NCI-H524 treated with DMSO at 0.1 percent for 48 hours (cell line): ENCODE results near the gene MOB3A.

ENCODE experiments used
- DNase-seq: peaks from one replicate; lab custom pipeline; 2025; lab: John Stamatoyannopoulos, UW

The MOB3A gene

DNA sequence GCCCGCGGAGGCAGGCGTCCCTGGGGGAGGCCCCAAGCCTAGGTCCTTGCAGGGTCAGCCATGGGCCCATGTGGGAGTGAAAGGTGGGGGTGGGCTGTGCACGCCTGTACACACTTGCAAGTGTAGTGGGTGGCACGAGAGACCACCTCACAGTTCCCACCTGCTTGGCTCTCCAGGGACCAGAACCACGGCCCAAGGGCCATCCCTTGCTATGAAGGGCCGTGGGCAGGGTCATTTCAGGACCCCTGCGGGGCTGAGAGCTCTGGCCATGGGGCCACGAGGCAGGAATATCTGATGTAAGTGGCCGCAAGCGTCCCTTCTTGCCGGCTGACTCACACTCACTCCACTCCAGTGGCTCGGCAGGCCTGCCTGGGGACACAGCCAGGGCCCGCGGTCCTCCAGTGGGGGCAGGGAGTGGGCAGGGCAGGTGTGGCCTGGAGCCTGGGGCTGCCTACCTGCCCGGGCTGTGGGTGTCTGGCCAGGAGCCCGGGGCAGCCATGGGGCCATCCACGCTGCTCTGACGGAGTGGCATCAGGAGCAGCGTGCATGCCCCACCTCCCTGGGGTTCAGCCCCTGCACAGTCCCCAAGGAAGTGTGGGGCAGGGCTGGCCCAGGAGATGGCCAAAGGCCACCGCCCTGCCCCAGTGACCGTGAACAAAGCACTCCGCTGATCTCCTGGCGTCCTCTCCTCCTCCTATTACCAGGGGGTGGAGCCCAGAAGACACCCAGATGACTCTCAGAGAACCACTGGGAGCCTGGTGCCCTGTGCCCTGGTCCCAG lies 36.5 kb downstream of the MOB3A start:
- no peak for DNase-seq

DNA sequence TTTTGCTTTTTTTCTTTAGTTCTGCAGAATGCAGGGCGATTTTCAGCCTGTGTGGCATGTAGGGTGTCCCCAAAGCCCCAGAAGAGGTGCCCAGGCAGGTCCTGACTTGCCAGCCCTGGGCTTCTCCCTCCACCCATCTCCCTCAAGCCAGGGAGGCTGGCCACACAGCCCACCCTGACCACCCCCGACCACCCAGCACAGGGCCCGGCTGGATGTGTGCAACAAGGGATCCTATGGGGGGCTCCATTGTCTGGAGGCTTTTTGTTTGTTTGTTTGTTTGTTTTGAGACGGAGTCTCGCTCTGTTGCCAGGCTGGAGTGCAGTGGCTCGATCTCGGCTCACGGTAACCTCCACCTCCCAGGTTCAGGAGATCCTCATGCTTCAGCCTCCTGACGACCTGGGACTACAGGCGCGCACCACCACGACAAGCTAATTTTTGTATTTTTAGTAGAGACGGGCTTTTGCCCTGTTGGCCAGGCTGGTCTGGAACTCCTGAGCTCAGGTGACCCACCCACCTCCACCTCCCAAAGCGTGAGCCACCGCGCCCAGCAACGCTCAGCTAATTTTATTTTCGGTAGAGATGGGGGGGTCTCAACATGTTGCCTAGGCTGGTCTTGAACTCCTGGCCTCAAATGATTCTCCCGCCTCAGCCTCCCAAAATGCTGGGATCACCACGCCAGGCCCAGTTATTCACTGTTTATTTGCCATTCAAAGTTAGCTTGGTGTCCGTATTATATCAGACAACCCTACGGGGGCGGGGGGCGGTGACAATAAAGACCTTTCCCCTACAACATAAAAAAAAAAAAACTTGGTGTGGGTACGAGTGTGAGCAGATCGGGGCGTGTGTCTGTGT lies 37.3 kb downstream of the MOB3A start:
- DNase-seq: no peak

DNA sequence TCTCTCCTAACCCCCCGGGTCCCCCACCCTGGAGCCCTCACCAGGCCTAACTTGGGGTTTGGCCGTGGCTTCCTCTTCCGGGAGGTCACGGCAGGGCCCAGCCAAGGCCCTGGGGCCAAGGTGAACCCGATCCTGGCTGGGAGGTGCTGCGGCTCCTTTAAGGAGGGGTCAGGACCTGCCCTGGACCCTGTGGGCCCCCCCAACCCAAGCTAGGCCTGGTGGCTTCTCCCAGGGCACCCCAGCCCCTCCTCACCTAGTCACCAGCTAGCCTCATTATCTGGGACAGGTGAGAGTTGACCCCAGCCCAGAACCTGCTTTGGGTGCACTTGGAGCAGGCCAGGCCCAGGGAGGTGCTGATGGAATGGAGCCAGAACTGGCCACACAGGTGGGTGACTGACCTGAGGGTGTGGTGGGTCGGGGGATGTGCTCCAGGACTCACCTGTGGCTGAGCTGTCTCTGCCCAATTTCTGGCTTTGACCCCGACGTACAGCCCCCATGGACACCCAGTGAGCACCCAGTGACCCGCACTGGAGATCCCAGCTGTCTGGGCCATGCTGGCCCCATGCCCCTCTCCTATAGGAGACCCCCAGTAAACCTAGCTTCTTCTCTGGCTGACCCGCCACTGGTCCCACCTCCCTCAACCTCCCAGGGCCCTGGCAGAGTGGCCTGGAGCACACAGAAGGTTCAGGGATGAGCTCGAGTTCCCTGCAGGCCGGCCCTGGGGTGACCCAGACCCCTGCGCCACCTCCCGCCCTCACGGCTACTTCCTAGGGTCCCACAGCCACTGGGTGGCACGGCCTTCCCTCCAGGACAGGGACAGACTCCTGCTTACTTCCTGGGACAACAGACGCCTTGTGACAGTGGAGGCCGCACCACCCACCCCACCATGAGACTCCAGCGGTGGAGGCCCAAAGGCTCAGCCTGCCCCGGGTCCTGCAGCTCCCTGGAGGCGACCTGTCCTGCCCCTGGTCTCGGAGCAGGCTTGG lies 38.3 kb downstream of the MOB3A start:
- no peak for DNase-seq

DNA sequence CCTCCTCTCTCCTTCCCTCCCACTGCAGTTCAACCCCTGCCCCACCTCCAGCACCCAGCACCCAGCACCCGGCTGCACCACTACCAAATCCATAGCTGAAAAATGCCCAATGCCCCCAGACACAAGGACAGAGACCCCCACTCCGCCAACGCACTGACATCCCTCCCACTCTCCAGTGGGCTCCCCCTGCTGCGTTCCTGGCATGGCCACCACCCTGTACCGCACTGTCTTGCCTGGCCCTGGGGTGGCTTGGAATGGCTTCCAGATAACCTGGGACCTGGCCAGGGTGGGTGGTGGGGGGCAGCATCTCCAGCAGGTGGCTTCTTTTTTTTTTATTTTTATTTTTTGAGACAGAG lies 39.3 kb downstream of the MOB3A start:
- DNase-seq: no peak

DNA sequence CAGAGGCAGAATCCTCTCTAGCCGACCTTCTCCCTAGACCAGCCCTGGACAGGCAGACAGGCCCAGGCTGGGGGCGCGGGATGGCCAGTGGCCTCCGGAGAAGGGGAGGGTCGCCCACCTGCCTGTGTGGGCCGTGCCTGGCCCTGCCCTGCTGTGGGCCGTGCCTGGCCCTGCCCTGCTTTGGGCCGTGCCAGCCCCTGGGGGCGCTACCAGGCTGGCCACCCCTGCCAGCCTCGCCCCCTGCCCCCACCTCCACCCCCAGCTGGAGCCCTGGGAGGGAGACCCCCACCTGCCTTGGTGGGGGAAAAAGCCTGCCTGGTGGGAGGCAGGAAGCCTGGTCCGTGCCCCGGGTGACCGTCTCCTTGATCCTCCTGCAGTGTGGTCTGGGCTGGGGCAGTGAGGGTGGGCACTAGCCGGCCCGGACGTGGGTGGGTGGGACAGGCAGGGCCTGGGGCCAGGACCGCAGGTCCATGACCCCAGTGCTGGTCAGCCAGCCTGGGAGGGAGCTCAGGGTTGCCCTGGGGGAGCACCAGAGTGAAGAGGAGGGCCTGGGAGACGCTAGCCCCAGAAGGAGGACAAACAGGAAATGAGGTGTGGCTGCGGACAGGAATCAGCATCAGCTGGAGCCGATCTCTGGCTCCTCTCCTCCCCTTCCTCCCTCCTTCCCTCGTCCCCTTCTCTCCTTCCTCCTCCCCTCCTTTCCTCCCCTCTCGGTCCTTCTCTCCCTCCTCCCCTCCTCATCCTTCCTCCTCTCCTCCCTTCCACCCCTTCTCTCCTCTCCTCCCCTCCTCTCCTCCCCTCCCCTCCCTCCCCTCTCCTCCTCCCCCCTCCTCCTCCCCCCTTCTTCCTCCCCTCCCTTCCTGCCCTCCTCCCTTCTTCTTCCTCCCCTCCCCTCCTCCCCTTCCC lies 39.9 kb downstream of the MOB3A start:
- DNase-seq: no peak

DNA sequence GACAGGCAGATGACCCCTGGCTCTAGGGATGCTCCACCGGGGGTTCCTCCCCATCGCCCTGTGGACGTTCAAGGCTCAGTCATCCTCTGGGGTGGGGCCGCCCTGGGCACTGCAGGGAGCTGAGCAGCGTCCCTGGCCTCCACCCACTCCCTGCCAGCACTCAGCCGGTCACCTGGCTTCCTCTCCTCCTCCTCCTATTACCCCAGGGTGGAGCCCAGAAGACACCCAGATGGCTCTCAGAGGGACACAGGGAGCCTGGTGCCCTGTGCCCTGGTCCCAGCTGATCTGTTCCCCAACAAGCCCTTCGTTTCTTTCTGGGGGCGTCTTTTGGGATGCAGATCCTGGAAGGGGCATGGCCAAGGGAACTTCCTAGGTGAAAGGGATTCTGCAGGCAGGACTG lies 41.4 kb downstream of the MOB3A start:
- no peak for DNase-seq

DNA sequence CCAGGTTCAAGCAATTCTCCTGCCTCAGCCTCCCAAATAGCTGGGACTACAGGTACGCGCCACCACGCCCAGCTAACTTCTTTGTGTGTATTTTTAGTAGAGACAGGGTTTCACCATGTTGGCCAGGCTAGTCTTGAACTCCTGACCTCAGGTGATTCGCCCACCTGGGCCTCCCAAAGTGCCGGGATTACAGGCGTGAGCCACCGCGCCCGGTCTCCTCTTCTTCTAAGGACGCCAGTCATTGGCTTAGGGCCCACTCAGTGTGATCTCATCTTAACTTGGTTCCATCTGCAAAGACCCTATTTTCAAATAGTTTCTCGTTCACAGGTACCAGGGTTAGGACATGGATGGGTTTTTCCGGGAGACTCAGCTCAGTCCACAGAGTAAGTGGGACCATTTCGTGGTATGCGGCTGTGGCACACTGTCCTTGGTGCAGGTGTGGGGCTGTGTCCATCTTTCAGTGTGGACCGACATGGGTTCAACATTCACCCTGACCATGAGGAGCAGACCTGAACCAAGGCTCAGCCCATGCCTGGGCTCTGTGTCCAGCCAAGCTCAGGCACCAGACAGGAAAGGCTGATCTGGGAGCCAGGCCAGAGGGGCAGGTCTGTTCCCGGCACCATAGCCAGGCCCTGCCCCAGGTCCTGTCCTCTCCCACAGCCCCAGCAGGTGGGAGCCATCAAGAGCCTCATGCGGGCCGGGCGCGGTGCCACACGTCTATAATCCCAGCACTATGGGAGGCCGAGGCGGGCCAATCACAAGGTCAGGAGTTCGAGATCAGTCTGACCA lies 42.3 kb downstream of the MOB3A start:
- DNase-seq: no peak

DNA sequence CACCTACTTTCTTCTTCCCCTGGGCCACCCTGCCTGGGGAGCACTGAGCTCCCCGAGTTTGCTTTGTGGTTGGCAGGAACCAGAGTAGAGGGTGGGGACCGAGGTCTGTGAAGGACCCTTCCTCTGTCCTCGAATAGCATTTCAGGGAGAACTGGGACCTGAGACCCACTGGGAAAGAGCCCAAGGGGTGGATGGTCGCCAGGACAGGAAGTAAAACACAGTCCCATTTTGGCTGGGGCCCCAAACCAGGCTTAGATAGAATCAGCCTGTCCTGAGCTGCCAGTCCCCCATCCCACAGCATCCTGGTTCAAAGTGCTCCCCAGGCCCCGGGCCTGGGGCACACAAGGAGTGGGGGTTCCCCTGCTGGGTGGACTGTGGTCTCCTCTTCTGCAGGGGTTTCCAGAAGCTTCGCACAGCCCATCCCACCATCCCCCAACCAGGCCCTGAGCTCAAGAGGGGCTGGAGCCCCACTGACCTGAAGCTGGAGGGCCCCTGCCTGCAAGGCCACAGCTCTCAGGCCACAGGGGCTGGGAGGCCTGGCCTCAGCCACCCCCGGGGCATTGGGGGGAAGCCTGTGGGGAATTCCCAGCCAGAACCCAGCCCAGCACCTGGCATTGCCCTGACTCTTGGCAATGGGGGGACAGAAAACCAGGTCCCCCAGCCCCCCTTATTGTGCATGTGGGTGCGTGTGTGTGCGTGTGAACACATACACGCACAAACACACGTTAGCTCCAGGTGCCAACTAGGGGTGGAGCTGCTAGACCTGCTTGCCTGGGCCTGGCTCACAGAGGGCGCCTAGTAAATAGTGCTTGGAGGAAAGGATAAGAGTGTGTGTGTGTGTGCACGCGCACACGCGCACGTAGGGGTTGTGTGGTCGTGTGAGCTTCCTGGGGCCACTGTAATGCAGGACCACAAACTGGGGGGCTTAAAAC lies 44.1 kb downstream of the MOB3A start:
- DNase-seq: no peak

DNA sequence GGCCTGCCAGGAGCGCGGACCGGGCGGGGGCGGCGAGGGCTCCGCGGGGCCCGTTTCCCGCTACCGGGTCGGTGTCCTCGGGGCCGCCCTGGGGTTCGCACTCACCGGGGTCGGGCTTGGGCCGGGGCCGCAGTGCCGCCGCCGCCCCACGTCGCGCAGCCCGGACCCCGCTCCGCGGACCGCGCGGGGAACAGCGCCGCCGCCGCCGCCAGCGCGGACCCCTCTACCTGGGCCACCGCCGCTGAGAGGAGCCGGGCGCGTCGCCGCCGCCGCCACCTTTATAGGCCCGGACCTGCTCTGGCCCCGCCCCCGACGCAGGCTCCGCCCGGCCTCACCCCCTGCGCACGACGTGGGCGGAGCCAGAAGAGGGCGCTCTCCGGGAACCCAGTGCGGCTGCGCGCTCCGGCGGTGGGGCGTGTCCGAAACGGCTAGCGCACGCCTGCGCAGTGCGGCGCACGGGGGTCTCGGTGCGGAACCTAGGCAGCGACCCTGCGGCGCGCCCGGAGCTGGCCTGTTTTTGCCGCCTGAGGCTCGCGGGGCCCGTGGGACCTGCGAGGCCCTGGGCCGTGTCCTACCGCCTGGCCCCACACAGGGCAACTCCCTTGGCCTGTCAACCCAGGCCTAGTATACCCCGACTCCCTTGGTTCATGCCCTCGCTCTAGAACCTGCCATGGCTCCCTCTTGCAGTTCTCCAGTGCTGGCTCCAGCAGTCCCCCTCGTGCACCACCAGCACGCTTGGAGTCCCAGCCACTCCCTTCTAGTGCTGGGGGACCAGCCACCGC lies 44.9 kb downstream of the MOB3A start, which contains the start of gene MKNK2:
Gene MKNK2, minus strand, starts transcription at position 254 of the 782 bp plus-strand sequence. CDS start 393 bp downstream, outside the sequence.
- no peak for DNase-seq

DNA sequence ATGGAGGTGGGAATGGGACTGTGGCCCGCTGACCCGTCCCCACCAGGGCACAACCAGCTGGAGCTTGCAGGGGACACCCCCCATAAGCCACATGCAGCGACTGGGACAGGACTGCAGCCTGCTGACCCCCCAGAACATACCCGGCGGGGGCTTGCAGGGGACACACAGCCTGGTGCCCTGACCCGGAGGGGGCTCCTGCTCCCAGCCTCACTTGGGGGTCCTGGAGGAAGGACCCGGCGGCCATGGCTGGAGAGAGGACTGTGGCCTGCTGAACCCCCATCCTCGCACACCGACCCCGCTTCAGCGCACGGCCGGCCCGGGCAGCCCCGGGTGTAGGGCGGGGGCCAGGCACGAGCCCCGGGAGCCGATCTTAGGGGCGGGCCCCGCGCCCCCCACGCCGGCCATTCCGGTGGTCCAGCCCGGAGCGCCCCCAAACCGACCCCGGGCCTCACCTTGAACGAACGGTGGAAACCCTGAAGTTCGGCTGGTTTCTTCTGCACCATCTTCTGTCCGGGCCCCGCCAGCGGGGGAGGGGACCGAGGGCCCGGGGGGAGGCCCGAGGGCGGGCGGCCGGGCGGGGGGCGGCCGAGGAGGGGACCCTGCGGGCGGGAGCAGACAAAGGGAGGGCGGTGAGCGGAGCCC lies 45.7 kb downstream of the MOB3A start:
- DNase-seq: no peak

DNA sequence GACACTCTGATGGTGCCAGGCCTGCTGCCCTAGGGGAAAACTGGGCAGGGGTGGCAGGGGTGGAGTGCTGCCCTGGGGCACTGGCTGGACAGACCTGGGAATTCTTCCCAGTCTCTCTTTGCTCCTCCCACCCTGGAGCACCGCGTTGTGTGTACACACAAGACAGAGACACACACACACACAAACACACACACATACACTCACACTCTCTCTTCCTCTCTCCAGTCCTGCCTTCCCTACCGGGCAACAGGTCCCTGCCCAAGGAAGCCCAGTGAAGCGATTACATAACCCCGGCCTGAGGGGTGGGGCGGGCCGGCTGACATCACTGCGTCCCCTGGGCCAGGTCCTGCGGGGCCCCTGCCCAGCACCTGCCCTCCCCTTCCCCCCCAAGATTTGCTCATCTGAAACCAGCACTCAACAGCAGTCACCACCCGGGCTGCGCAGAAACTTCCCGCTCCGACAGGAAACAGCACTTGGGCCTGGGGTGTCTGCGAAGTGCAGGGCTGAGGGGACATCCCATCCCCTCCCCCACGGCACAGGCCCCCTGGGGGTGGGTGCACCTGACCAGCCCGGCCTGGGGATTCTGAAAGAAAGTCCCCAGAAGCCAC lies 46.3 kb downstream of the MOB3A start:
- no peak for DNase-seq

DNA sequence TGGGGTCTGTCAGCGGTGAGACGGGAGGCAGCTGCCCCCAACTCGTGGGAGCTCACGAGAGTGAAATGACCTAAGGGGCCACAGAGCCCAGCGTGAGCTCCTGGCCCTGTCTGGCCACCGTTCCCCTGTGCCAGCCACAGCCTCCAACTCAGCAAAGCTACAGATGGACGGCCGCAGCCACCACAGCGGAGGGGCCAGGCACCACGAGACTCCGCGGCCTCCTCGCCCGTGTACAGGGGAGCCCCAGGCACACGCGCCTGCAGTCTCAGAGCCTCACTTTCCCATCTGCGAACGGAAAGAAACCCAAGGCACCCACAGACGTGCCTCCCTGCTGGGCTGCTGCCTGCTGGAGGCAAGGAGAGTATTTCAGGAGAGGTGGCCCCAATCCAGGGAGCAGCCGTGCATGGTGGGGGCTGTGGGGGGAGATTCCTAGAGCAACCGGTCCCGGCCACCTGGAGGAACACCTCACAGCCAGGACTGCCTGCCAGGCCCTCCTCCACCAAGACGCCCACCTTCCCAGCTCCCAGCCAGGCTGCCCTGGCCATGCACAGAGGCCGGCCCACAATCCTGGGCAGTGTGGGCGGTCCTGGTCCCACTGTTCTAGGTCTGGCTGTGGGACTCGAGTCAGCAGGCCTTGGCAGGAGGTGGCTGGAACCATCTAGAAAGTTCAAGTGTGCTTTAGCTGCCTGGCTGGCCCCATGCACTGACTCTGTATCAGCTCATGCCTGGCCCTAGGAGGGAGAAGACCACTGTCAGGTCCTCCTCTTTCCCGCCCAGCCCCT lies 47.0 kb downstream of the MOB3A start:
- DNase-seq: no peak

DNA sequence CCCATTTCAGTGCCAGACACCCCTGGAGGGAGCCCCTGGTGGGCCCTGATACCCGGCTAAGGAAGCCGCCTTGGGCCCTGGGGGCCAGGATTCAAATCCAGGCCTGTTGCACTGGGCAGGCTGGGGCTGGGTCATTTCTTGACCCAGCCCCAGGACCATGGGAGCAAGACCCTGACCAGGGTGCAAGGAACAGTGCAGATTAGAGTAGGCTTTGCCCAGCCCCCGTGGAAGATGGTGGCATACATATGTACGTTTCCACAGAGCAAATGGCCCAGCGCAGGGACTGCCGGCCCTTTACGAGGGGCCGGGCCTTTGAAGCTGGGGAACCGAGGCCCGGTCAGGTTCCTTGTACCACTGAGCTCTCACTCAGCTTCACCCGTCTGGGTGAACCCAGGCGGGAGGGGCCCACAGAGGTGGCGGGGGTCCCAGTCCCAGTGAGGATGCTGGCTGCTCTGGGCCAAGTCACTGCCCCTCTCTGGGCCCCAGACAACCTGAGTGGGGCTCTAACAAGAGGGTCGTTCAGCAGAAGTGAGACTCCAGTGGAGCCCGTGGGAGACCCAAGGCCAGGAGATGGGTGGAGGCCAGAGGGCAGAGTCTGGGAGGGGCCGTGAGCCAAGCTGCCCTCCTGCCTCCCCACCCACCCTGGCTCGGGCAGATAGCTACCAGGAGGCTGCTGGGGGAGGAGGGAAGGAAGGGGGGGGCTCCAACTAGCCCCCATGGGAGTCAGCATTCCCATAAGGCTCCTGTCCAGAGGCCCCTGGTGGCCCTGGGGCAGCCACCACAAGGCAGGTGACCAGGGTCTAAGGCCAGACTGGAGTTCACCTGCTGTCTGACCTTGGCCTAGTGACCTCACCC lies 47.8 kb downstream of the MOB3A start:
- DNase-seq: no peak

DNA sequence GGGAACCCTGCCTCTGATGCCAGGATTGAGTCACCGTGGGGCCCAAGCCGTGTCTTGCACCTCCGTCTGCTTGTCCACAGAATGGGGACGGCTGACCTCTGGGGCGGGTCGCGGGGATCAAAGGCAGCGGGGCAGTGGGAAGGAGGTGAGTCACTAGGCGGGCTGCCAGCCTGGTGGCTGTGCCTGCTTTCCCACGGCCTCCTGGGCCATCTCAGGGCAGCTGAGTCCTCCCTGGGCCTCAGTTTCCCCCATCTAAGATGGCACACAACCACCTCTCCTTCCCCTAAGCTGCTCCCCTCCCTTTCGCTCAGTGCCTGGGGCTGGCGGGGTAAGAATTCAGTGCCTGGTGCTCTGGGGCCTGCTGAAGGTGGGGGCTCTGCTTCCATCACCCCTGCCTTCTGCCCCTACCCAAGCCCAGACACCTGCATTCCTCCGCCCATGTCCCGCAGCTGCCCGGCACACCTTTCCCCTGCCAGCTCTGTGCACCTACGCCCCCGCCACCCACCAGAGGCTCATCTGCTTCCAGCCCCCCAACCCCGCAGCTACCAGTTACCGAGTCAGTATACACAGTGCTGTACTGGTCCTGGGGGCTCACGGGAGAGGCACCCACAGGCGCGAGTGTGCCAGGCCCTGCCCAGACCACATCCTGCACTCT lies 48.5 kb downstream of the MOB3A start:
- DNase-seq: no peak

DNA sequence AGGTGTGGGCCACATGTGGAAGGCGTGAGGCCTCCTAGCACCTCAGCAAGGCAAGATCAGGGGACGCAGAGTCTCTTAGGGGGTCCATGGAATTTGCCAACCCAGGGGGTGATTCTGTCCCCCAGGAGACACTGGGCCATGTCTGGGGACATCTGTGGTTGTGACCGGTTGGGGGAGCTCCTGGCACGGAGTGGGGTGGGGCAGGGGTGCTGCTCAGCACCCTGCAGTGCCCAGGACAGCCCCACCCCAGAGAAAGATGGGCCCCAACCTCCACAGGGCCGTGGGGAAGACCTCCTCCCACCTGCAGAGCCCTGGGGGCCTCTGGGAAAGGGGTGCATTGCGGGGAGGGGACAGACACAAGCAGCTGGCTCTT lies 49.1 kb downstream of the MOB3A start:
- DNase-seq: no peak
